DND-41 (cell line): ENCODE data around the gene KAZN.

Experiments used
- ATAC-seq: fragments of 200-7000 bp; cut with Tn5 transposase; 3 replicates; pipeline ENCODE4 v1.9.1; 2021; ENCODE audit warnings: low read depth; ENCODE audit not compliant: insufficient read depth
- DNase-seq: peaks from one replicate; pipeline ENCODE4 v3.0.0-alpha.2; 2020
- H2AFZ ChIP-seq: 2 replicates; pipeline ENCODE4 v1.6.0; 2012; ENCODE audit warnings: low read depth, low read length
- H3K27ac ChIP-seq: 2 replicates; pipeline ENCODE4 v1.5.1; 2012; ENCODE audit warnings: low read length, inconsistent platforms
- H3K27me3 ChIP-seq: fragments of 200-600 bp; sonication (generic); 2 replicates; pipeline ENCODE4 v1.6.0; 2012; ENCODE audit warnings: low read length, mild to moderate bottlenecking, inconsistent platforms; ENCODE audit not compliant: insufficient read depth, poor library complexity
- H3K36me3 ChIP-seq: 2 replicates; pipeline ENCODE4 v1.5.1; 2012; ENCODE audit warnings: low read length, inconsistent platforms; ENCODE audit not compliant: insufficient read depth
- H3K4me1 ChIP-seq: 2 replicates; pipeline ENCODE4 v1.5.1; 2012; ENCODE audit warnings: mild to moderate bottlenecking, low read length; ENCODE audit not compliant: insufficient read depth
- H3K4me2 ChIP-seq: 2 replicates; pipeline ENCODE4 v1.6.0; 2012; ENCODE audit warnings: mild to moderate bottlenecking, moderate library complexity, low read length, inconsistent platforms; ENCODE audit not compliant: insufficient read depth
- H3K4me3 ChIP-seq, 2 experiments: fragments of 200-600 bp in 1 of 2; shearing (Covaris generic) in 1 of 2; 2 replicates each; pipeline ENCODE4 v1.5.1; 2012 to 2016; ENCODE audit warnings: inconsistent platforms in 2 of 2, low read length in 2 of 2, mild to moderate bottlenecking in 2 of 2, low read depth in 1 of 2, moderate library complexity in 1 of 2
- H3K79me2 ChIP-seq: 2 replicates; pipeline ENCODE4 v1.6.0; 2012; ENCODE audit warnings: low read length, inconsistent platforms; ENCODE audit not compliant: insufficient read depth
- H3K9ac ChIP-seq: 2 replicates; pipeline ENCODE4 v1.6.0; 2012; ENCODE audit warnings: low read depth, mild to moderate bottlenecking, inconsistent platforms, low read length, moderate library complexity
- H3K9me3 ChIP-seq: 2 replicates; pipeline ENCODE4 v1.5.1; 2012; ENCODE audit warnings: low read length, moderate library complexity, mild to moderate bottlenecking, inconsistent platforms; ENCODE audit not compliant: insufficient read depth, severe bottlenecking
- H4K20me1 ChIP-seq: 2 replicates; pipeline ENCODE4 v1.6.0; 2012; ENCODE audit warnings: low read length; ENCODE audit not compliant: insufficient read depth
- EZH2 ChIP-seq: IDR thresholded peaks from 3 replicates; pipeline ENCODE4 v1.6.1; 2012; ENCODE audit warnings: borderline replicate concordance, low read depth, mild to moderate bottlenecking, moderate library complexity, low read length, inconsistent platforms; ENCODE audit not compliant: severe bottlenecking
- TF ChIP-seq, protein P1 (sequence below): IDR thresholded peaks from 2 replicates; pipeline ENCODE4 v1.5.1; 2012; ENCODE audit warnings: borderline replicate concordance, low read length, moderate library complexity, mild to moderate bottlenecking; ENCODE audit not compliant: poor library complexity, severe bottlenecking; ENCODE audit errors: extremely low read depth

KAZN gene

DNA sequence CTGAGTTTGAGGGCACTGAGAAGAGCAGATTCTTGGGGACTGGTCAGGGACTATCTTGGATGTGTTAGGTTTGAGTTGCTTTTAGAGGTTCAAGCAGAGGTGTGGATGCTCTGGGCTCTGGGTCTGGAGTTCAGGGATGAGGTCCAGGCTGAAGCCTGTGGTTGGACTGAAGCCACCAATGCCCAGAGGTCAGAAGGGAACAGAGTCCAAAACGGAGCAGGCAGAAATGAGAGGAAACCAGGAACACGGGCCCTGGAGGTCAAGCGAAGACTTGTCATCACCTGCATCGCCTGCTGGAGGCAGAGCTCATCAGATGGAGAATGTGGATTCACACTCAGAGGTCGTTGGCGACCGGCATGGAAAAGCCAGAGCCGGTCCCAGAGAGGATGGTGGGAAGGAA, 425.5 kb downstream of the KAZN start:
- peaks cover 48% of the 10 kb centered on the region for H4K20me1 ChIP-seq
- ATAC-seq (no peak), DNase-seq (no peak)
- H3K36me3 ChIP-seq: no peaks in the 10 kb centered on the region
- TF ChIP-seq, protein P1, sequence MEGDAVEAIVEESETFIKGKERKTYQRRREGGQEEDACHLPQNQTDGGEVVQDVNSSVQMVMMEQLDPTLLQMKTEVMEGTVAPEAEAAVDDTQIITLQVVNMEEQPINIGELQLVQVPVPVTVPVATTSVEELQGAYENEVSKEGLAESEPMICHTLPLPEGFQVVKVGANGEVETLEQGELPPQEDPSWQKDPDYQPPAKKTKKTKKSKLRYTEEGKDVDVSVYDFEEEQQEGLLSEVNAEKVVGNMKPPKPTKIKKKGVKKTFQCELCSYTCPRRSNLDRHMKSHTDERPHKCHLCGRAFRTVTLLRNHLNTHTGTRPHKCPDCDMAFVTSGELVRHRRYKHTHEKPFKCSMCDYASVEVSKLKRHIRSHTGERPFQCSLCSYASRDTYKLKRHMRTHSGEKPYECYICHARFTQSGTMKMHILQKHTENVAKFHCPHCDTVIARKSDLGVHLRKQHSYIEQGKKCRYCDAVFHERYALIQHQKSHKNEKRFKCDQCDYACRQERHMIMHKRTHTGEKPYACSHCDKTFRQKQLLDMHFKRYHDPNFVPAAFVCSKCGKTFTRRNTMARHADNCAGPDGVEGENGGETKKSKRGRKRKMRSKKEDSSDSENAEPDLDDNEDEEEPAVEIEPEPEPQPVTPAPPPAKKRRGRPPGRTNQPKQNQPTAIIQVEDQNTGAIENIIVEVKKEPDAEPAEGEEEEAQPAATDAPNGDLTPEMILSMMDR: no peak
- TF ChIP-seq EZH2: no peak
- H3K9ac ChIP-seq: no peak overlapping the region
- no peak overlapping the region for H2AFZ ChIP-seq
- H3K4me1 ChIP-seq: no peaks in the 10 kb centered on the region
- no peak overlapping the region for H3K4me2 ChIP-seq
- H3K4me3 ChIP-seq: no peak overlapping the region
- H3K9me3 ChIP-seq: no peaks in the 10 kb centered on the region
- H3K27me3 ChIP-seq: no peaks in the 10 kb centered on the region
- no peak overlapping the region for H3K27ac ChIP-seq
- H3K79me2 ChIP-seq: 0 out of 2 replicates have a peak, but pooled peaks cover 2% of the 10 kb centered on the region

DNA sequence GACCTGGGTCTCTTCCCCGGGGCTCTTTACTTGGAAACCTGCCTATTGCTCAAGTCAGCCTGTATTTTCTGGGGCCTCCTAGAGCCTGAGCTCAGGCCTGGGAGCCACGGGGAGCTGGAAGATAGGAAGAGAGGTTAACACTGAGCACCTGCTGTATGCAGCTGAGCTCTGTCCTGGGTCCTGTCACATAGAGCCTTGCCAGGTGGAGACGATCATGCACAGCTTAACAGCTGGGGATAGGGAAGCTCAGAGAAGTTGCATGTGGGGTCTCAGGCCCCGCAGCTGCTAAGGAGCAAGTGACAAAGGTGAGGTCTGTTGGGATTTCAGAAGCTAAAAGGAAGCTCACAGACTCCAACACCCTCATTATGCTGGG, 427.6 kb downstream of the KAZN start:
- Histone ChIP-seq H3K4me1 (no peaks in the 10 kb centered on the region), H3K36me3 (no peaks in the 10 kb centered on the region), H3K9me3 (no peaks in the 10 kb centered on the region), H3K9ac (no peak overlapping the region), H3K27ac (no peak overlapping the region), H3K27me3 (no peaks in the 10 kb centered on the region), H2AFZ (no peak overlapping the region), H4K20me1 (peaks cover 52% of the 10 kb centered on the region), H3K4me3 (no peak overlapping the region), H3K79me2 (0 out of 2 replicates have a peak, but pooled peaks cover 2% of the 10 kb centered on the region), H3K4me2 (no peak overlapping the region)
- ATAC-seq: no peak
- no peak for DNase-seq
- no peak for TF ChIP-seq EZH2
- TF ChIP-seq, protein P1: no peak

DNA sequence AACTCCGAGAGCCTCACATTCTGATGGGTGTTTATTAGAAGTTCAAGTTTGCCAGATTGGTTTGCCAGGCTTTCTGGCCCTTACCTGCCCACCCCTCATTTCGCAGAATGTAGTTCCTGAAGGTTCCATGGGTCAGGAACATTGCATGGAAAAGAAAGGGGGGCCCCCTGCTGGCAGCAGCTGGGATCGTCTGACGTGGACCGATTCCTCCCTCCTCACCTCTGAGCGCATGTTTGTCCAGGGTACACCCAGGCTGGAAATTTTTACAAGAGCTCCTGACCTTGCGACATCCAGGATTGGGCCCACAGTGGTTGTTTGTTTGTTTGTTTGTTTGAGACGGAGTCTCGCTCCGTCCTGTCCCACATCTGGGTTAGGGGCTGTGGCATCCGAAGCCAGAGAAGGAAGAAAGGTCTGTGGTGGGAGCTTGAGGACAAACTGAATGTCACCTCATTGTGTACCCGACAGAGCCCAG, 429.1 kb downstream of the KAZN start:
- TF ChIP-seq EZH2: no peak
- TF ChIP-seq, protein P1: peak; percentile 80
- Histone ChIP-seq H3K36me3 (no peaks in the 10 kb centered on the region), H3K79me2 (0 out of 2 replicates have a peak, but pooled peaks cover 2% of the 10 kb centered on the region), H3K9me3 (no peaks in the 10 kb centered on the region), H3K27me3 (no peaks in the 10 kb centered on the region), H2AFZ (no peak overlapping the region), H4K20me1 (peaks cover 41% of the 10 kb centered on the region), H3K4me2 (no peak overlapping the region), H3K9ac (no peak overlapping the region), H3K4me1 (no peaks in the 10 kb centered on the region), H3K27ac (no peak overlapping the region; the same call in 1 of the 2 replicates), H3K4me3 (no peak overlapping the region)
- DNase-seq (peak; percentile 42), ATAC-seq (peak; percentile 59; the same call in 2 of the 3 replicates)
